H1 (cell line): ENCODE measurements around the gene RNF208. TPM values are rescaled to one million over a fixed set of nuclear protein-coding genes. Genes with fewer than 3 reads are reported as not detected.

Experiments used
- CTCF ChIA-PET: fragments of 300-600 bp; sonication (Branson Sonifier 250); formaldehyde crosslinking; loops from one replicate; lab custom pipeline; 2021; ENCODE audit not compliant: partially characterized antibody; lab: Charles Lee
- POLR2A ChIA-PET: fragments of 300-600 bp; sonication (Branson Sonifier 250); formaldehyde crosslinking; loops from one replicate; lab custom pipeline; 2021; ENCODE audit warnings: inconsistent platforms; ENCODE audit not compliant: partially characterized antibody; lab: Charles Lee
- DNase-seq, 2 experiments: peaks; one replicate each; pipeline versions ENCODE4 v3.0.0 to v3.0.0-alpha.2; 2010 to 2022; ENCODE audit warnings: low spot score in 2 of 2, low read depth in 1 of 2, mixed read lengths in 1 of 2
- FAIRE-seq: peaks from 2 replicates; lab custom pipeline; 2011; peaks lifted over from hg19 to GRCh38; lab: Jason Lieb, UNC
- H2AFZ ChIP-seq: 2 replicates; pipeline ENCODE4 v1.8.1; 2012; ENCODE audit warnings: low read length, inconsistent platforms
- H2AK5ac ChIP-seq: 2 replicates; pipeline ENCODE4 v1.6.1; 2013; ENCODE audit warnings: low read depth, low read length
- H2BK120ac ChIP-seq: replicated peaks from 2 replicates; pipeline ENCODE3; 2013; ENCODE audit warnings: low read depth, low read length, inconsistent platforms
- H2BK12ac ChIP-seq: 2 replicates; pipeline ENCODE4 v1.6.1; 2013; ENCODE audit warnings: low read depth, low read length
- H2BK15ac ChIP-seq: 2 replicates; pipeline ENCODE4 v1.6.1; 2013; ENCODE audit warnings: low read length
- H2BK20ac ChIP-seq: 2 replicates; pipeline ENCODE4 v1.6.1; 2013; ENCODE audit warnings: low read length
- H2BK5ac ChIP-seq: 2 replicates; pipeline ENCODE4 v1.6.1; 2013; ENCODE audit warnings: low read depth, low read length
- H3K14ac ChIP-seq: 2 replicates; pipeline ENCODE4 v1.6.1; 2013; ENCODE audit warnings: inconsistent platforms; ENCODE audit not compliant: insufficient read length
- H3K18ac ChIP-seq: 2 replicates; pipeline ENCODE4 v1.6.1; 2013; ENCODE audit warnings: low read length; ENCODE audit errors: extremely low read depth
- H3K23ac ChIP-seq: 2 replicates; pipeline ENCODE4 v1.6.1; 2013; ENCODE audit warnings: inconsistent platforms; ENCODE audit not compliant: insufficient read length
- H3K23me2 ChIP-seq: 2 replicates; pipeline ENCODE4 v1.6.1; 2013; ENCODE audit warnings: low read depth, low read length
- H3K27ac ChIP-seq: 2 replicates; pipeline ENCODE4 v1.6.1; 2011; ENCODE audit warnings: low read depth, low read length, inconsistent platforms
- H3K27me3 ChIP-seq, 4 experiments: replicated peaks in 1 of 4; 1 replicate in 1 of 4; 2 replicates in 3 of 4; pipeline versions ENCODE4 v1.6.1 to v1.8.1; 2011 to 2013; ENCODE audit warnings: low read length in 3 of 4, mild to moderate bottlenecking in 3 of 4, inconsistent platforms in 2 of 4, mixed read lengths in 2 of 4, moderate library complexity in 1 of 4; ENCODE audit not compliant: control insufficient read depth in 3 of 4, insufficient read depth in 3 of 4; ENCODE audit errors: extremely low read depth in 1 of 4
- H3K36me3 ChIP-seq, 4 experiments: 2 replicates each; pipeline versions ENCODE4 v1.6.1 to v1.8.1; 2011 to 2013; ENCODE audit warnings: mild to moderate bottlenecking in 4 of 4, low read length in 3 of 4, moderate library complexity in 2 of 4, control low read depth in 1 of 4, inconsistent platforms in 1 of 4; ENCODE audit not compliant: insufficient read depth in 4 of 4, control insufficient read depth in 2 of 4
- H3K4ac ChIP-seq: replicated peaks from 2 replicates; pipeline ENCODE3; 2013; ENCODE audit warnings: low read length, low read depth, mixed read lengths, inconsistent platforms; ENCODE audit not compliant: insufficient read length
- H3K4me1 ChIP-seq, 4 experiments: replicated peaks in 1 of 4; 1 replicate in 1 of 4; 2 replicates in 3 of 4; pipeline versions ENCODE4 v1.6.1 to v1.8.1; 2011 to 2013; ENCODE audit warnings: low read length in 3 of 4, inconsistent platforms in 2 of 4, mixed read lengths in 1 of 4; ENCODE audit not compliant: insufficient read depth in 4 of 4, control insufficient read depth in 3 of 4
- H3K4me2 ChIP-seq, 2 experiments: 2 replicates each; pipeline versions ENCODE4 v1.6.1 to v1.8.1; 2011 to 2013; ENCODE audit warnings: low read depth in 2 of 2, low read length in 2 of 2, control low read depth in 1 of 2, inconsistent platforms in 1 of 2, mild to moderate bottlenecking in 1 of 2; ENCODE audit not compliant: insufficient read depth in 1 of 2
- H3K4me3 ChIP-seq, 4 experiments: fragments of 200-600, 300-600 bp in 1 of 4; sonication (generic), shearing (Covaris generic), sonication (Bioruptor Twin) in 1 of 4; 2 replicates each; pipeline versions ENCODE4 v1.5.1 to v1.8.1; 2011 to 2016; ENCODE audit warnings: low read length in 4 of 4, low read depth in 3 of 4, control low read depth in 2 of 4, inconsistent platforms in 2 of 4, mild to moderate bottlenecking in 2 of 4, mixed read lengths in 1 of 4, moderate library complexity in 1 of 4; ENCODE audit not compliant: insufficient read depth in 2 of 4; ENCODE audit errors: extremely low read depth in 1 of 4
- H3K56ac ChIP-seq: replicated peaks from 2 replicates; pipeline ENCODE3; 2013; ENCODE audit warnings: low read depth, mild to moderate bottlenecking, mixed read lengths, low read length, inconsistent platforms; ENCODE audit not compliant: insufficient read length
- H3K79me1 ChIP-seq: 2 replicates; pipeline ENCODE4 v1.6.1; 2013; ENCODE audit warnings: low read depth, low read length, control low read depth
- H3K79me2 ChIP-seq, 2 experiments: 2 replicates each; pipeline versions ENCODE4 v1.6.1 to v1.8.1; 2012 to 2013; ENCODE audit warnings: low read length in 2 of 2, mild to moderate bottlenecking in 2 of 2, inconsistent platforms in 1 of 2; ENCODE audit not compliant: insufficient read depth in 2 of 2, control insufficient read depth in 1 of 2
- H3K9ac ChIP-seq, 4 experiments: replicated peaks in 1 of 4; 1 replicate in 1 of 4; 2 replicates in 3 of 4; pipeline versions ENCODE4 v1.6.1 to v1.8.1; 2011 to 2013; ENCODE audit warnings: low read depth in 3 of 4, low read length in 3 of 4, control low read depth in 2 of 4, mild to moderate bottlenecking in 2 of 4, moderate library complexity in 2 of 4, inconsistent platforms in 1 of 4; ENCODE audit errors: extremely low read depth in 1 of 4
- H3K9me3 ChIP-seq, 2 experiments: 2 replicates each; pipeline versions ENCODE4 v1.6.1 to v1.8.1; 2012 to 2013; ENCODE audit warnings: mild to moderate bottlenecking in 2 of 2, moderate library complexity in 2 of 2, control low read depth in 1 of 2, inconsistent platforms in 1 of 2, low read depth in 1 of 2, low read length in 1 of 2, mixed read lengths in 1 of 2; ENCODE audit not compliant: insufficient read depth in 2 of 2
- H4K20me1 ChIP-seq, 2 experiments: replicated peaks in 1 of 2; 2 replicates each; pipeline versions ENCODE3 to v1.8.1; 2011 to 2013; ENCODE audit warnings: inconsistent platforms in 2 of 2, low read length in 2 of 2, mild to moderate bottlenecking in 1 of 2; ENCODE audit not compliant: insufficient read depth in 2 of 2, control insufficient read depth in 1 of 2
- H4K5ac ChIP-seq: 2 replicates; pipeline ENCODE4 v1.6.1; 2013; ENCODE audit warnings: low read length, low read depth, mixed read lengths, inconsistent platforms; ENCODE audit not compliant: insufficient read length
- H4K8ac ChIP-seq: 2 replicates; pipeline ENCODE4 v1.8.0; 2013; ENCODE audit warnings: mild to moderate bottlenecking, moderate library complexity, low read length, inconsistent platforms; ENCODE audit not compliant: insufficient read depth; ENCODE audit errors: extremely low read depth
- H4K91ac ChIP-seq: replicated peaks from 2 replicates; pipeline ENCODE3; 2013; ENCODE audit warnings: low read length, mixed read lengths, inconsistent platforms; ENCODE audit not compliant: insufficient read length
- BACH1 ChIP-seq: IDR thresholded peaks from 2 replicates; pipeline ENCODE4 v1.6.1; 2012; ENCODE audit warnings: low read length, improper control_type of control experiment
- BRCA1 ChIP-seq: IDR thresholded peaks from 2 replicates; pipeline ENCODE4 v1.6.1; 2012; ENCODE audit warnings: low read depth, low read length, improper control_type of control experiment
- CBX8 ChIP-seq: fragments of 300-800, 300-1000 bp; sonication (generic); IDR thresholded peaks from 2 replicates; pipeline ENCODE4 v1.7.1; 2016; ENCODE audit warnings: low read depth, low read length, borderline replicate concordance
- CEBPB ChIP-seq: IDR thresholded peaks from 2 replicates; pipeline ENCODE4 v1.6.1; 2012; ENCODE audit warnings: low read depth, low read length
- CTBP2 ChIP-seq: IDR thresholded peaks from 2 replicates; pipeline ENCODE4 v1.7.0; 2011; ENCODE audit warnings: borderline replicate concordance, mild to moderate bottlenecking, moderate library complexity, mixed read lengths, low read length; ENCODE audit not compliant: insufficient read depth, insufficient read length
- EP300 ChIP-seq, 2 experiments: IDR thresholded peaks; 1 replicate in 1 of 2; 2 replicates in 1 of 2; pipeline ENCODE4 v1.6.1; 2011 to 2012; ENCODE audit warnings: low read depth in 2 of 2, low read length in 2 of 2, mild to moderate bottlenecking in 2 of 2, borderline replicate concordance in 1 of 2, inconsistent platforms in 1 of 2, moderate library complexity in 1 of 2
- NRF1 ChIP-seq: IDR thresholded peaks from 2 replicates; pipeline ENCODE4 v1.6.1; 2011; ENCODE audit warnings: mild to moderate bottlenecking, low read depth, low read length, improper control_type of control experiment
- RNF2 ChIP-seq: fragments of 200-900, 300-1000 bp; sonication (generic); IDR thresholded peaks from 2 replicates; pipeline ENCODE4 v1.7.1; 2016; ENCODE audit warnings: borderline replicate concordance, low read depth, mild to moderate bottlenecking, antibody characterized with exemption, low read length; ENCODE audit not compliant: poor library complexity, severe bottlenecking; ENCODE audit errors: missing control alignments
- SP4 ChIP-seq: IDR thresholded peaks from 2 replicates; pipeline ENCODE4 v1.6.1; 2012; ENCODE audit warnings: low read length, inconsistent platforms
- SUZ12 ChIP-seq: fragments of 200-600 bp; sonication (generic); IDR thresholded peaks from 2 replicates; pipeline ENCODE4 v1.6.1; 2012; ENCODE audit warnings: mild to moderate bottlenecking, inconsistent platforms, low read length, moderate library complexity, mixed read lengths
- WGBS, 2 experiments: shearing (Covaris generic) in 1 of 2; methylation state at CpG; one replicate each; pipeline versions ENCODE4 v1.1.6 to v1.1.7; 2013 to 2015; ENCODE audit warnings: low lambda C conversion rate in 2 of 2, mixed read lengths in 2 of 2, inconsistent platforms in 1 of 2, low coverage in 1 of 2, missing lambda C conversion rate in 1 of 2; ENCODE audit not compliant: insufficient replicate concordance in 2 of 2, insufficient coverage in 1 of 2, insufficient read length in 1 of 2; ENCODE audit errors: extremely low coverage in 1 of 2, missing lambda C conversion rate in 1 of 2; 5-methylcytosine and 5-hydroxymethylcytosine counted together
- polyA plus RNA-seq, 7 experiments: library from polyadenylated mRNA; depleted of rRNA in 3 of 7; stranded (reverse) in 5 of 7; unstranded in 2 of 7; fragments of >200 nt in 5 of 7; fragments of 200-250 nt in 2 of 7; gene quantifications; 1 replicate in 5 of 7; 2 replicates in 1 of 7; 4 replicates in 1 of 7; pipeline versions ENCODE4 v1.2.1 to v1.2.3, GENCODE V29; 2011 to 2013; ENCODE audit warnings: missing spikeins in 2 of 7, mixed read lengths in 2 of 7
- total RNA-seq: library from RNA; stranded (reverse); fragmentation: NEBNext Ultra II Directional; extraction: Animal tissue kit (Norgen Biotek cat#: 25700); gene quantifications from 2 replicates; pipeline ENCODE4 v1.2.1, GENCODE V29; 2021

The RNF208 gene
- total and polyA plus RNA-seq, 2 of the 8 experiments (the other 6 are each of a cell fraction or from before 2014, with no cell fraction given): 2.7 to 7.7 TPM

DNA sequence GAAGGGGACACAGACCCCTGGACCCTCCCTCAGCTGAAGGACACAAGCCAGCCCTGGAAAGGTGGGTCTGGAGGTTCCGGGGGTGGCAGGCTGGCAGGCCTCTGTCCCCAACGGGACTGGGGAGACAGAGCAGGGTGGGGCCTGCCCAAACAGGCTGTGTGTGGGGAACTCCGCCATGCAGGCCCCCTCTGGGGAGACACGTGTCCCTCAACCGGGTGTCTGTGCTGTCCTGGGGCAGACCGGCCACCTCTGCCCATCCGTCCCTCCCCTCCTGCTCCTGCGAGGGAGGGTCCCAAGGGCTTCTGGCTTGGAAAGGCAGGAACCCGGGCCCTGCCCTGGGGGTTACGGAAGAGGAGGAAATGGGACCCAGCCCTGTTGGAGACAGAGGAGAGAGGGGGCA lies 10.1 kb upstream of the RNF208 start:
- Histone ChIP-seq H3K4me1 (peaks cover 0 to 19% (median 8%) of the 10 kb centered on the region in 4 experiments; a peak in 6 of 7 replicates), H2BK5ac (no peak overlapping the region), H2BK12ac (no peak overlapping the region), H3K4ac (no peak overlapping the region), H3K14ac (no peak overlapping the region), H3K79me1 (no peaks in the 10 kb centered on the region), H3K4me3 (no peak overlapping the region), H3K23ac (no peak overlapping the region), H2BK15ac (no peak overlapping the region), H3K23me2 (no peaks in the 10 kb centered on the region)
- DNase-seq: no peak
- WGBS, 2 experiments: 86% methylated on average over 10 of the region's 10 CpGs; no CpG with 5 or more reads in 1 of the 2 experiments
- CTCF ChIA-PET: interaction anchor here (0.6 to 20.2 kb wide), 2 partner anchors 39 to 114 kb away, joined by 3 to 204 read pairs; partner anchors contain the start of genes ANAPC2 and SSNA1
- no peak for TF ChIP-seq BRCA1
- no peak for TF ChIP-seq CTBP2
- no peak for TF ChIP-seq SUZ12
- TF ChIP-seq EP300 (IDR thresholded peaks at IDR 0.05; ENCODE audit: borderline replicate concordance in 1 of 2, low read depth in 2 of 2, low read length in 2 of 2): no peak
- TF ChIP-seq BACH1: no peak
- no peak for TF ChIP-seq SP4
- no peak for TF ChIP-seq CBX8
- TF ChIP-seq NRF1: no peak
- TF ChIP-seq CEBPB: no peak
- TF ChIP-seq RNF2: no peak
- TF ChIP-seq, all 59 proteins: peak for 0
- Histone ChIP-seq H3K4me2 (no peak overlapping the region), H4K91ac (no peak overlapping the region), H2BK120ac (no peak overlapping the region), H3K27me3 (no peaks in the 10 kb centered on the region; a peak in 1 of 7 replicates), H3K79me2 (no peaks in the 10 kb centered on the region), H3K9me3 (no peaks in the 10 kb centered on the region), H4K5ac (no peak overlapping the region), H4K8ac (peak overlapping the region; percentile 68), H2BK20ac (no peak overlapping the region), H4K20me1 (peaks cover 0 to 1% of the 10 kb centered on the region in 2 experiments), H3K9ac (no peak overlapping the region), H3K56ac (no peak overlapping the region), H3K18ac (no peak overlapping the region), H2AFZ (no peak overlapping the region), H3K27ac (no peak overlapping the region), H2AK5ac (no peak overlapping the region), H3K36me3 (no peaks in the 10 kb centered on the region)
- FAIRE-seq: no peak
- POLR2A ChIA-PET: interaction anchor here (1.2 to 69.9 kb wide), 2 partner anchors 10 to 25 kb away, joined by 3 to 1462 read pairs; partner anchors contain the start of genes NELFB, STPG3, TOR4A and TUBB4B
